Keratinocyte (primary cell): Measurements from ENCODE around the gene KXD1. TPM values are rescaled to one million over a fixed set of nuclear protein-coding genes. Genes with fewer than 3 reads are reported as not detected.

Experiments
- DNase-seq: peaks from one replicate; pipeline ENCODE4 v3.0.0-alpha.2; 2011; ENCODE audit warnings: low read depth, missing footprints, low spot score
- FAIRE-seq: peaks from 2 replicates; lab custom pipeline; 2011; peaks lifted over from hg19 to GRCh38; lab: Jason Lieb, UNC
- H2AFZ ChIP-seq: 2 replicates; pipeline ENCODE4 v1.6.0; 2012; ENCODE audit warnings: low read length, control low read depth, inconsistent platforms; ENCODE audit not compliant: control insufficient read depth
- H3K27ac ChIP-seq: 2 replicates; pipeline ENCODE4 v1.5.1; 2011; ENCODE audit warnings: low read length; ENCODE audit not compliant: control insufficient read depth, insufficient read depth
- H3K27me3 ChIP-seq: 3 replicates; pipeline ENCODE4 v1.6.0; 2011; ENCODE audit warnings: low read length; ENCODE audit not compliant: control insufficient read depth, insufficient read depth; ENCODE audit errors: extremely low read depth
- H3K36me3 ChIP-seq, 2 experiments: 2 replicates in 1 of 2; 3 replicates in 1 of 2; pipeline ENCODE4 v1.5.1; 2011; ENCODE audit warnings: low read length in 2 of 2, mild to moderate bottlenecking in 1 of 2; ENCODE audit not compliant: control insufficient read depth in 2 of 2, insufficient read depth in 2 of 2; ENCODE audit errors: extremely low read depth in 1 of 2
- H3K4me1 ChIP-seq: 3 replicates; pipeline ENCODE4 v1.5.1; 2011; ENCODE audit warnings: low read length; ENCODE audit not compliant: control insufficient read depth, insufficient read depth; ENCODE audit errors: extremely low read depth
- H3K4me2 ChIP-seq: 3 replicates; pipeline ENCODE4 v1.6.0; 2011; ENCODE audit warnings: low read depth, low read length; ENCODE audit not compliant: control insufficient read depth, insufficient read depth; ENCODE audit errors: extremely low read depth
- H3K4me3 ChIP-seq, 3 experiments: fragments of 200-600 bp in 1 of 3; sonication (generic) in 1 of 3; 2 replicates in 2 of 3; 3 replicates in 1 of 3; pipeline ENCODE4 v1.5.1; 2011 to 2016; ENCODE audit warnings: low read length in 3 of 3, mild to moderate bottlenecking in 3 of 3, control low read depth in 2 of 3, inconsistent platforms in 1 of 3, low read depth in 1 of 3, mixed read lengths in 1 of 3, mixed run types in 1 of 3, moderate library complexity in 1 of 3; ENCODE audit not compliant: control insufficient read depth in 2 of 3, insufficient read depth in 2 of 3; ENCODE audit errors: extremely low read depth in 1 of 3
- H3K79me2 ChIP-seq: 2 replicates; pipeline ENCODE4 v1.6.0; 2012; ENCODE audit warnings: low read length; ENCODE audit not compliant: control insufficient read depth, insufficient read depth
- H3K9ac ChIP-seq: 3 replicates; pipeline ENCODE4 v1.6.0; 2011; ENCODE audit warnings: low read length; ENCODE audit not compliant: control insufficient read depth, insufficient read depth; ENCODE audit errors: extremely low read depth
- H3K9me1 ChIP-seq: 3 replicates; pipeline ENCODE4 v1.6.0; 2011; ENCODE audit warnings: low read length; ENCODE audit not compliant: control insufficient read depth, insufficient read depth; ENCODE audit errors: extremely low read depth
- H3K9me3 ChIP-seq: 2 replicates; pipeline ENCODE4 v1.5.1; 2012; ENCODE audit warnings: low read depth, low read length; ENCODE audit not compliant: control insufficient read depth
- H4K20me1 ChIP-seq: 3 replicates; pipeline ENCODE4 v1.6.0; 2011; ENCODE audit warnings: low read length; ENCODE audit not compliant: control insufficient read depth, insufficient read depth; ENCODE audit errors: extremely low read depth
- CTCF ChIP-seq, 3 experiments: IDR thresholded peaks in 1 of 3; conservative IDR thresholded peaks in 1 of 3; optimal IDR thresholded peaks in 1 of 3; 2 replicates in 2 of 3; 3 replicates in 1 of 3; pipeline versions ENCODE3 to v1.5.1; 2011; ENCODE audit warnings: low read length in 3 of 3, mild to moderate bottlenecking in 3 of 3, moderate library complexity in 2 of 3, control low read depth in 1 of 3, inconsistent platforms in 1 of 3; ENCODE audit not compliant: insufficient read depth in 2 of 3; ENCODE audit errors: extremely low read depth in 1 of 3
- EZH2 ChIP-seq: IDR thresholded peaks from one replicate; pipeline ENCODE4 v1.6.1; 2012; ENCODE audit warnings: inconsistent platforms, mild to moderate bottlenecking, low read length, moderate library complexity
- dilution Hi-C: fragments of 300-500 bp; cut with MboI; formaldehyde crosslinking; loops from one replicate; pipeline ENCODE4 v1.7.0; 2020; ENCODE audit warnings: low sequenced_read_pairs; ENCODE audit not compliant: extremely low pct_ligation_motif_present
- polyA plus RNA-seq, 5 experiments: library from polyadenylated mRNA; depleted of rRNA in 3 of 5; stranded (reverse) in 3 of 5; stranded (forward) in 1 of 5; unstranded in 1 of 5; fragments of >200 nt; gene quantifications; 1 replicate in 1 of 5; 2 replicates in 3 of 5; 3 replicates in 1 of 5; pipeline versions ENCODE4 v1.2.1 to v1.2.3, GENCODE V29; 2011 to 2012; ENCODE audit warnings: missing spikeins in 2 of 5, low read depth in 1 of 5, low replicate concordance in 1 of 5

The KXD1 gene
- polyA plus RNA-seq, 1 donor (not counting 4 experiments of a cell fraction or from before 2014, with no cell fraction given): 94.6 TPM

GRCh38 chr19:18529782-18530181 lies 27.9 kb upstream of the KXD1 start:
- FAIRE-seq: no peak
- H3K27ac ChIP-seq: no peak overlapping the region
- no peak for DNase-seq
- H3K9ac ChIP-seq: no peak overlapping the region
- no peaks in the 10 kb centered on the region for H3K9me3 ChIP-seq
- H2AFZ ChIP-seq: no peak overlapping the region
- H3K27me3 ChIP-seq: no peaks in the 10 kb centered on the region
- no peak overlapping the region for H3K4me2 ChIP-seq
- peaks cover 18% of the 10 kb centered on the region for H3K4me1 ChIP-seq
- no peak overlapping the region for H3K4me3 ChIP-seq
- no peak for TF ChIP-seq CTCF (optimal IDR thresholded peaks at IDR 0.05 in 1 of 3, IDR thresholded peaks at IDR 0.05 in 1 of 3, conservative IDR thresholded peaks at IDR 0.05 in 1 of 3; ENCODE audit: extremely low read depth in 1 of 3, insufficient read depth in 2 of 3, low read length in 3 of 3)
- TF ChIP-seq EZH2: no peak
- H3K79me2 ChIP-seq: no peaks in the 10 kb centered on the region
- H3K36me3 ChIP-seq: peaks cover 13 to 16% of the 10 kb centered on the region in 2 experiments
- H4K20me1 ChIP-seq: no peaks in the 10 kb centered on the region
- no peaks in the 10 kb centered on the region for H3K9me1 ChIP-seq
- dilution Hi-C loops: no loop called here

GRCh38 chr19:18531485-18531884 lies 26.2 kb upstream of the KXD1 start:
- Histone ChIP-seq H2AFZ (no peak overlapping the region), H3K36me3 (peaks cover 17 to 21% of the 10 kb centered on the region in 2 experiments), H3K4me1 (peaks cover 12% of the 10 kb centered on the region), H3K27me3 (no peaks in the 10 kb centered on the region), H4K20me1 (no peaks in the 10 kb centered on the region), H3K9ac (no peak overlapping the region), H3K9me1 (no peaks in the 10 kb centered on the region), H3K4me3 (no peak overlapping the region), H3K9me3 (no peaks in the 10 kb centered on the region), H3K79me2 (no peaks in the 10 kb centered on the region), H3K27ac (no peak overlapping the region), H3K4me2 (no peak overlapping the region)
- dilution Hi-C loops: no loop called here
- TF ChIP-seq CTCF (optimal IDR thresholded peaks at IDR 0.05 in 1 of 3, IDR thresholded peaks at IDR 0.05 in 1 of 3, conservative IDR thresholded peaks at IDR 0.05 in 1 of 3; ENCODE audit: extremely low read depth in 1 of 3, insufficient read depth in 2 of 3, low read length in 3 of 3): no peak
- TF ChIP-seq EZH2: no peak
- no peak for DNase-seq
- FAIRE-seq: no peak
